ENCODE results near the gene DIAPH1.

Gene DIAPH1

DNA sequence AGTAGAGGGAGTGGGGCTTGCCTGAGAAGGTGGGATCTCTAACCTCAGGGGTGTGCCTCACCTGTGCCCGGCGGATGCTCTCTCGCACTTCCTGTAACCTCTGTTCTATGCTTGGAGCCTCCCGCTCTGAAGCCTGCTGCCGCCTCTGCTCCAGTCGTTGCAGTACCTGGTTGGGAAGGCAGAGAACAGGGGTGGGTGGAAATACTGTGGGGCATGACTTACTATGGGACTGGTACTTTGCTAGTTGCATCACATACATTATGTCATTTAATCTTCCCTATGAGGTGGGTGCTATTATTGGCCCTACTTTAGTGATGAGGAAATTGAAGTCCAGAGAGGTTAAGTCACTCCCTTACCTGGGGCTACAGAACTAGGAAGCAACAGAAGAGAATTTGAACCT is 27.2 kb upstream of the DIAPH1 start:
- DNase-seq: no peak
- Mint-ChIP-seq H3K9me3 (no peaks in the 10 kb centered on the region), H3K4me3 (no peak overlapping the region), H3K27me3 (ENCODE audit: low read depth, poor library complexity) (peaks cover 16% of the 10 kb centered on the region), H3K4me1 (peaks cover 11% of the 10 kb centered on the region), H3K27ac (no peak overlapping the region), H3K36me3 (ENCODE audit: low read depth) (no peaks in the 10 kb centered on the region)
- TF ChIP-seq, protein P1, sequence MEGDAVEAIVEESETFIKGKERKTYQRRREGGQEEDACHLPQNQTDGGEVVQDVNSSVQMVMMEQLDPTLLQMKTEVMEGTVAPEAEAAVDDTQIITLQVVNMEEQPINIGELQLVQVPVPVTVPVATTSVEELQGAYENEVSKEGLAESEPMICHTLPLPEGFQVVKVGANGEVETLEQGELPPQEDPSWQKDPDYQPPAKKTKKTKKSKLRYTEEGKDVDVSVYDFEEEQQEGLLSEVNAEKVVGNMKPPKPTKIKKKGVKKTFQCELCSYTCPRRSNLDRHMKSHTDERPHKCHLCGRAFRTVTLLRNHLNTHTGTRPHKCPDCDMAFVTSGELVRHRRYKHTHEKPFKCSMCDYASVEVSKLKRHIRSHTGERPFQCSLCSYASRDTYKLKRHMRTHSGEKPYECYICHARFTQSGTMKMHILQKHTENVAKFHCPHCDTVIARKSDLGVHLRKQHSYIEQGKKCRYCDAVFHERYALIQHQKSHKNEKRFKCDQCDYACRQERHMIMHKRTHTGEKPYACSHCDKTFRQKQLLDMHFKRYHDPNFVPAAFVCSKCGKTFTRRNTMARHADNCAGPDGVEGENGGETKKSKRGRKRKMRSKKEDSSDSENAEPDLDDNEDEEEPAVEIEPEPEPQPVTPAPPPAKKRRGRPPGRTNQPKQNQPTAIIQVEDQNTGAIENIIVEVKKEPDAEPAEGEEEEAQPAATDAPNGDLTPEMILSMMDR (IDR thresholded peaks at IDR 0.05): no peak

DNA sequence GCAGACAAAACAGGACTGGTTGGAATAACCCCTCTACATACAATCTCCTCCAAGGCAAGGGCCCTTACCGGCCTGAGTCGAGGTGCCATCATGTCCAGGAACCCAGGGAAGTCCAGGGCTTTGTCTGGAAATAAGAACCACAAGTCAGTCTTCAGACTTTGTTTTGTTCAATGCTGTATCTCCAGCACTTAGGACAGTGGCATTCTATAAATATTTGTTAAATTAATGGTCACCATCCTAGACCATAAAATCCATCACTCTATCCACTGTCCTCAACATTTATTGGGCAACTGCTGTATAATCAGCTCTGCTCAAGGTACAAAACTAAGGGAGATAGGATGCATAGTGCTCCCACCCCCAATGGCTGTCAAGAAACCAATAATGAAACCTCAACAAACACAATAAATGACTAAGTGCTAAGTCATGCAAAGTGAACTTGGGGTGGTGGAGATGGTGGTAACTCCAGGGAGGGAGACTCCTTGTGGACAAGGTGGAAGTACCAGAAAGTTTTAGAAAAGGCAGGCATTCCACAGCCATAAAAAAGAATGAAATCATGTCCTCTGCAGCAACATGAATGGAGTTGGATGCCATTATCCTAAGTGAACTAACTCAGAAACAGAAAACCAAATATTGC is 23.0 kb upstream of the DIAPH1 start:
- no peaks in the 10 kb centered on the region for H3K36me3 Mint-ChIP-seq (ENCODE audit: low read depth)
- H3K27ac Mint-ChIP-seq: no peak overlapping the region
- H3K27me3 Mint-ChIP-seq (ENCODE audit: low read depth, poor library complexity): peaks cover 19% of the 10 kb centered on the region
- no peak overlapping the region for H3K4me3 Mint-ChIP-seq
- no peaks in the 10 kb centered on the region for H3K9me3 Mint-ChIP-seq
- TF ChIP-seq, protein P1 (IDR thresholded peaks at IDR 0.05): no peak
- no peak for DNase-seq
- peaks cover 12% of the 10 kb centered on the region for H3K4me1 Mint-ChIP-seq

DNA sequence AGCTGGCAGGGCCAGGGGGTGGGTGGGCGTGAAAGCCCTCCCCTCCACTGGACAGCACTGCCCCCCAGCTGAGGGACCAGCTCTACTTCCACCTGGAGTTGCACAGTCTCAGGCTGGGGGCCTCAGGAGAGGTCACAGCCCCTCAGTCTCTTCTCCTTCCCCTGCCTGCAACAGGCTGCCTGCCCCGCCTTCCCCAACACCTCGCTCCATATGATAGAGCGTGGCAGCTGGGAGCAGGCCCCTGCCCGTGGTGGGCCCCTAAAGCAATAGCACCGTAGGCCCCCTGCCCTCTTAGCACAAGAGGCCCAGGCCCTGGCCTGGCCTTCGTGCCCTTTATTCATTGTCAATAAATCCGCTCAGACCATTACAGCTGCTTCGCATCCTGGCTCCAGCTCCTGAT is 21.9 kb upstream of the DIAPH1 start:
- Mint-ChIP-seq H3K27ac (peak overlapping the region; percentile 54), H3K9me3 (no peaks in the 10 kb centered on the region), H3K36me3 (ENCODE audit: low read depth) (no peaks in the 10 kb centered on the region), H3K4me1 (peaks cover 19% of the 10 kb centered on the region), H3K27me3 (ENCODE audit: low read depth, poor library complexity) (peaks cover 19% of the 10 kb centered on the region), H3K4me3 (no peak overlapping the region)
- TF ChIP-seq, protein P1 (IDR thresholded peaks at IDR 0.05): no peak
- DNase-seq: no peak

DNA sequence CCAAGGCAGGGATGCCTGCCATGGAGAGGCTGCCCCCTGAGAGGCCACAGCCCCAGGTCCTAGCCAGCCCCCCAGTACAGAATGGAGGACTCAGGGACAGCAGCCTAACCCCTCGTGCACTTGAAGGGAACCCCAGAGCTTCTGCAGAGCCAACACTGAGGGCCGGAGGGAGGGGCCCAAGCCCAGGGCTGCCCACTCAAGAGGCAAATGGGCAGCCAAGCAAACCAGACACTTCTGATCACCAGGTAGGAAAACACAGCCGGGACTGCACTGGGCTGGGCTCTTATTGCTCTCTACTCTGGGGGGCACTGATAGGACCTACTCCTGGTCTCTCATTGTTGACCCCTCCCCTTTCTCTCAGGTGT is 21.2 kb upstream of the DIAPH1 start:
- TF ChIP-seq, protein P1 (IDR thresholded peaks at IDR 0.05): no peak

DNA sequence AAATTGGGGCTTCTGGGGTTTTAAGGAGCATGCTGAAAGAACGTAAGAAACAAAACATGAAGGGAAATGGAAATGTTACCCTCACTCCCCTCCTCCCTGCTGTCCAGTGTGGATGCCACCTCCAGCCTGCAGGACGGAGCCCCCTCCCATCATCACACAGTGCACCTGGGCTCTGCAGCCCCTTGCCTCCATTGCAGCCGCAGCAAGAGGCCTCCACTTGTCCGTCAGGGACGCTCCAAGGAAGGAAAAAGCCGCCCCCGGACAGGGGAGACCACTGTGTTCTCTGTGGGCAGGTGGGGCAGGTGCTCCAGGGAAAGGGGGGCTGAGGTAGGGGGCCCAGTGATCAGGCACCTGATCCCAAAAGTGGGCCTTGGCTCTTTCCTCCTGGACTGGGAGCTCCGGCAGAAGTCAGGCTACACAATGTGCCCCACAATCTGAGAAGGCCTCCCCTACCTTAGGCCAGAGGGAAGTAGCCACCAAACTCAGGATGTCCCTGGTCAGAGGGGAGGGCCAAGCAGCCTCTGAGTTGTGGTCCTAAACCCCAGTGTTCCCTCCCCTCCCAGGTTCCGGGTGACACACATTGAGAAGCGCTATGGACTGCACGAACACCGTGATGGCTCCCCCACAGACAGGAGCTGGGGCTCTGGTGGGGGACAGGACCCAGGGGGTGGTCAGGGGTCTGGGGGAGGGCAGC is 20.7 kb upstream of the DIAPH1 start:
- Mint-ChIP-seq H3K4me3 (no peak overlapping the region), H3K27ac (no peak overlapping the region), H3K4me1 (peaks cover 31% of the 10 kb centered on the region), H3K36me3 (ENCODE audit: low read depth) (peaks cover 6% of the 10 kb centered on the region), H3K27me3 (ENCODE audit: low read depth, poor library complexity) (peaks cover 19% of the 10 kb centered on the region), H3K9me3 (no peaks in the 10 kb centered on the region)
- DNase-seq: no peak
- TF ChIP-seq, protein P1 (IDR thresholded peaks at IDR 0.05): no peak

More for the DNA sequence above, 21.2 kb upstream of the DIAPH1 start:
- no peaks in the 10 kb centered on the region for H3K9me3 Mint-ChIP-seq
- peaks cover 26% of the 10 kb centered on the region for H3K4me1 Mint-ChIP-seq
- peaks cover 19% of the 10 kb centered on the region for H3K27me3 Mint-ChIP-seq (ENCODE audit: low read depth, poor library complexity)
- H3K4me3 Mint-ChIP-seq: no peak overlapping the region
- DNase-seq: no peak
- H3K27ac Mint-ChIP-seq: no peak overlapping the region
- peaks cover 3% of the 10 kb centered on the region for H3K36me3 Mint-ChIP-seq (ENCODE audit: low read depth)

DNA sequence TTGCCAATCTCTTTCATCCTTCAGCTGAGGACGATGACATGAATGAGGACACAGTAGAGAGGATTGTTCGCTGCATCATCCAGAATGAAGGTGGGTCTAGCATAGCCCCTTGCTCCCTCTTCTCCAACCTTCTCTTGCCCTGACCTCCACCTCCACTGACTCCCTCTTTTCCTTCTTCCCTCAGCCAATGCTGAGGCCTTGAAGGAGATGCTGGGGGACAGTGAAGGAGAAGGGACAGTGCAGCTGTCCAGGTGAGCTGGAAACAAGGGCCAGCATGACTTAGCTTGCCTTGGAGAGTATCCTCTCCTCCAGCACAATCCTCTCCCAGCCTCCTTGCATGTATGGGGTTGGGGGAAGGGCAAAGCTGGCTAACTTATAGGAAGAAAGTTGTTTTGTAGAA is 20.0 kb upstream of the DIAPH1 start:
- Mint-ChIP-seq H3K36me3 (ENCODE audit: low read depth) (peaks cover 12% of the 10 kb centered on the region), H3K4me3 (no peak overlapping the region), H3K27me3 (ENCODE audit: low read depth, poor library complexity) (peaks cover 19% of the 10 kb centered on the region), H3K9me3 (no peaks in the 10 kb centered on the region), H3K27ac (no peak overlapping the region), H3K4me1 (peaks cover 38% of the 10 kb centered on the region)
- TF ChIP-seq, protein P1 (IDR thresholded peaks at IDR 0.05): no peak
- DNase-seq: no peak

Data from nephron progenitor cell (in vitro differentiated cells).